HepG2 (cell line): Measurements from ENCODE around the gene CLPTM1L. TPM values are rescaled to one million over a fixed set of nuclear protein-coding genes. Genes with fewer than 3 reads are reported as not detected.

Experiments used
- ATAC-seq: fragments of 200-7000 bp; cut with Tn5 transposase; 3 replicates; pipeline ENCODE4 v1.9.1; 2020; ENCODE audit warnings: mild to moderate bottlenecking, moderate library complexity
- BruUV-seq: library from RNA; stranded (reverse); fragments of 400-500 nt; replicated peaks from 2 replicates; lab custom pipeline; 2021; lab: Mats Ljungman, UMichigan
- CTCF ChIA-PET: fragments of 300-600 bp; formaldehyde crosslinking; extraction: SDS; loops from one replicate; lab custom pipeline; 2021; ENCODE audit warnings: low total read pairs, inconsistent platforms, low intra/inter-chr PET ratio; lab: Yijun Ruan, JAX
- POLR2A ChIA-PET: fragments of 350-600 bp; sonication (Branson Sonifier 250); formaldehyde crosslinking; loops from one replicate; lab custom pipeline; 2020; ENCODE audit warnings: antibody characterized with exemption, inconsistent platforms; lab: Yijun Ruan, JAX
- DNase-seq: peaks from one replicate; pipeline ENCODE4 v3.0.0-alpha.2; 2015; ENCODE audit warnings: low spot score
- FAIRE-seq: peaks from 3 replicates; lab custom pipeline; 2011; peaks lifted over from hg19 to GRCh38; lab: Jason Lieb, UNC
- H2AFZ ChIP-seq: one replicate; pipeline ENCODE4 v1.6.1; 2011; ENCODE audit warnings: low read length, inconsistent platforms
- H3K27ac ChIP-seq: fragments of 300-600 bp; 3 replicates; pipeline ENCODE4 v1.8.0; 2011; ENCODE audit warnings: mixed run types, mild to moderate bottlenecking, mixed read lengths, low read length, inconsistent platforms; ENCODE audit not compliant: insufficient read depth; ENCODE audit errors: extremely low read length
- H3K27me3 ChIP-seq, 2 experiments: fragments of 200-600 bp in 1 of 2; 2 replicates in 1 of 2; 3 replicates in 1 of 2; pipeline versions ENCODE4 v1.6.0 to v1.8.0; 2011; ENCODE audit warnings: low read length in 2 of 2, mild to moderate bottlenecking in 2 of 2, moderate library complexity in 2 of 2, inconsistent platforms in 1 of 2; ENCODE audit not compliant: insufficient read depth in 2 of 2, control insufficient read depth in 1 of 2
- H3K36me3 ChIP-seq, 2 experiments: fragments of 200-600 bp in 1 of 2; replicated peaks in 1 of 2; 2 replicates in 1 of 2; 3 replicates in 1 of 2; pipeline versions ENCODE4 v1.5.1 to v1.8.0; 2011; ENCODE audit warnings: low read length in 2 of 2, inconsistent platforms in 1 of 2; ENCODE audit not compliant: insufficient read depth in 2 of 2, control insufficient read depth in 1 of 2
- H3K4me1 ChIP-seq: 2 replicates; pipeline ENCODE4 v1.5.1; 2012; ENCODE audit warnings: low read length, inconsistent platforms; ENCODE audit not compliant: insufficient read depth
- H3K4me2 ChIP-seq: 2 replicates; pipeline ENCODE4 v1.6.0; 2011; ENCODE audit warnings: low read depth, low read length, inconsistent platforms
- H3K4me3 ChIP-seq, 3 experiments: fragments of 200-600 bp in 1 of 3; sonication (generic), shearing (Covaris generic) in 1 of 3; replicated peaks in 1 of 3; 2 replicates each; pipeline ENCODE4 v1.5.1; 2011 to 2016; ENCODE audit warnings: low read length in 3 of 3, inconsistent platforms in 2 of 3, low read depth in 2 of 3, mild to moderate bottlenecking in 2 of 3, control low read depth in 1 of 3, mixed read lengths in 1 of 3; ENCODE audit not compliant: insufficient read depth in 1 of 3
- H3K79me2 ChIP-seq: one replicate; pipeline ENCODE4 v1.6.1; 2011; ENCODE audit warnings: low read length, inconsistent platforms; ENCODE audit not compliant: insufficient read depth
- H3K9ac ChIP-seq: 2 replicates; pipeline ENCODE4 v1.6.0; 2011; ENCODE audit warnings: mild to moderate bottlenecking, low read depth, low read length, inconsistent platforms; ENCODE audit not compliant: insufficient read depth
- H3K9me3 ChIP-seq: 2 replicates; pipeline ENCODE4 v1.5.1; 2012; ENCODE audit warnings: mild to moderate bottlenecking, low read length
- H4K20me1 ChIP-seq: 2 replicates; pipeline ENCODE4 v1.6.0; 2011; ENCODE audit warnings: inconsistent platforms, mild to moderate bottlenecking, low read length, moderate library complexity; ENCODE audit not compliant: insufficient read depth
- FOXO4 ChIP-seq: sonication (generic); formaldehyde crosslinking; conservative IDR thresholded peaks from 2 replicates; pipeline ENCODE4 v1.8.1; 2023; ENCODE audit warnings: missing genetic modification reagents
- MATR3 ChIP-seq: sonication (generic); formaldehyde crosslinking; IDR thresholded peaks from 2 replicates; pipeline ENCODE4 v1.4.0; 2020; ENCODE audit warnings: missing genetic modification reagents
- PRDM15 ChIP-seq: sonication (generic); formaldehyde crosslinking; IDR thresholded peaks from 2 replicates; pipeline ENCODE4 v1.4.0; 2020; ENCODE audit warnings: missing genetic modification reagents
- ZC3H13 ChIP-seq: sonication (generic); formaldehyde crosslinking; IDR thresholded peaks from 2 replicates; pipeline ENCODE4 v1.8.1; 2023; ENCODE audit warnings: mild to moderate bottlenecking, missing genetic modification reagents, moderate library complexity
- WGBS: methylation state at CpG from one replicate; pipeline ENCODE4 v1.1.6; 2017; ENCODE audit warnings: low lambda C conversion rate; 5-methylcytosine and 5-hydroxymethylcytosine counted together
- in situ Hi-C: cut with HindIII; loops from 2 replicates; pipeline ENCODE4 v1.10.0; 2017; ENCODE audit warnings: low pct_unique_long_range_greater_than_20kb; ENCODE audit not compliant: extremely low pct_ligation_motif_present
- intact Hi-C: fragments of 100-400 bp; cut with micrococcal nuclease; formaldehyde crosslinking; loops from one replicate; pipeline ENCODE4 v1.10.0; 2022; ENCODE audit not compliant: unreplicated experiment
- polyA plus RNA-seq, 8 experiments: library from polyadenylated mRNA; depleted of rRNA in 3 of 8; stranded (reverse) in 7 of 8; unstranded in 1 of 8; fragments of >200 nt; fragmentation: Illumina TruSeq in 4 of 8; extraction: Trizol in 4 of 8; gene quantifications; 2 replicates each; pipeline versions ENCODE4 v1.2.1 to v1.2.3, GENCODE V29; 2011 to 2016; ENCODE audit warnings: low read depth in 4 of 8, missing spikeins in 1 of 8, mixed read lengths in 1 of 8; ENCODE audit not compliant: insufficient read depth in 1 of 8
- total RNA-seq, 5 experiments: library from RNA; depleted of rRNA; stranded (reverse); fragments of >200 nt; fragmentation: Illumina TruSeq; extraction: Trizol; gene quantifications; 2 replicates each; pipeline ENCODE4 v1.2.3, GENCODE V29; 2016; ENCODE audit warnings: low read depth in 1 of 5

Gene CLPTM1L
- total and polyA plus RNA-seq, 2 of the 13 experiments (the other 11 are each of a cell fraction or from before 2014, with no cell fraction given) = 80.3 to 124 TPM

GRCh38 chr5:1346627-1347440 lies 1.9 kb upstream of the CLPTM1L start:
- POLR2A ChIA-PET = interaction anchor here (0.8 to 3.0 kb wide), 2 partner anchors 18 to 19 kb away, joined by 3 to 12 read pairs; no protein-coding TSS in a partner anchor
- TF ChIP-seq FOXO4 (CRISPR knock-in tag) (0 out of 2 replicates have a peak, but pooled peaks have one; percentile 72), MATR3 (CRISPR knock-in tag) (no peak), PRDM15 (CRISPR knock-in tag) (no peak), ZC3H13 (CRISPR knock-in tag) (peak; percentile 49; the same call in 1 of the 2 replicates)
- BruUV-seq = no TSS peak

More at GRCh38 chr5:1346627-1347440, 1.9 kb upstream of the CLPTM1L start:
- H3K27me3 ChIP-seq = no peaks in the 10 kb centered on the region
- CTCF ChIA-PET = no interaction called here
- FAIRE-seq (no peak), ATAC-seq (no peak), DNase-seq (no peak)
- in situ Hi-C loops = no loop called here
- peaks cover 17% of the 10 kb centered on the region for H3K79me2 ChIP-seq
- no peak overlapping the region for H3K27ac ChIP-seq
- no peak overlapping the region for H3K4me2 ChIP-seq
- intact Hi-C loops = no loop called here
- no peaks in the 10 kb centered on the region for H3K9me3 ChIP-seq
- peaks cover 7 to 11% of the 10 kb centered on the region in 2 experiments; a peak in 4 of 5 replicates for H3K36me3 ChIP-seq
- no peak overlapping the region for H3K9ac ChIP-seq
- H2AFZ ChIP-seq = no peak overlapping the region
- no peak overlapping the region for H3K4me3 ChIP-seq
- H3K4me1 ChIP-seq = peaks cover 24% of the 10 kb centered on the region
- 92% methylated on average over 16 of the region's 21 CpGs for WGBS
- H4K20me1 ChIP-seq = no peaks in the 10 kb centered on the region
